ENCODE measurements around the gene ERLEC1.
"Not testable (repeated sequence)": the region's sequence is repeated elsewhere in the genome, so short reads cannot be mapped to it uniquely, and the experiment has no call there.

ERLEC1 gene

DNA sequence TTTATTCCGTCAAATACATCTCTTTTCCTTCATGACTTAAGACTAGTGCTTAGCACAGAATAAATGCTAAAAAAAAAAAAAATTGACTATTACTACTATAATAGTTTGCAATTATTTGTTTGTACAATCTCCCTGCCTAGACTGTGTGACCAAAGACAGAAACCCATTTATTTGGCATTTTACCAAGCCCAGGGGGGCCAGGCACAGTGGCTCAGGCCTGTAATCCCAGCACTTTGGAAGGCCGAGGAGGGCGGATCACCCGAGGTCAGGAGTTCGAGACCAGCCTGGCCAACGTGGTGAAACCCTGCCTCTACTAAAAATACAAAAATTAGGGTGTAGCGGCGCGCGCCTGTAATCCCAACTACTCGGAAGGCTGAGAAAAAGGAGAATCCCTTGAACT lies 1.5 kb upstream of the ERLEC1 start:
- no peak for DNase-seq

GRCh38 chr2:53786352-53786704 lies 516 bp upstream of the ERLEC1 start:
- DNase-seq, result peak; percentile 23 to 38

GRCh38 chr2:53787614-53788289 lies 908 bp downstream of the ERLEC1 start:
- DNase-seq, result no peak

- DNase-seq, result no peak
Observed at GRCh38 chr2:53793261-53793660, 6.4 kb downstream of the ERLEC1 start.

DNA sequence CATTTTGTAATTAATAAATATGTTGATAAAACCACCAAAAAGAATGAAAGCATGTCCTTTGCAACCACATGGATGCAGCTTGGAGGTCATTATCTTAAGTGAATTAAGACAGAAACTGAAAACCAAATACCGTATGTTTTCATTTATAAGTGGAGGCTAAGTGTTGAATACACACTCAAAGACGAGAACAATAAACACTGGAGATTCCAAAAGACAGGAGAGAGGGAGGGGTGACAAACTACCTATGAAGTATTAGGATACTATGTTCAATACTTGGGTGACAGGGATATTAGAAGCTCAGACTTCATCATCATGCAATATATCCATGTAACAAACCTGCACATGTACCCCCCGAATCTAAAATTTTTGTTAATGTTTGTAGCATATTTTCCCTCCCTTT lies 7.0 kb downstream of the ERLEC1 start:
- no peak for DNase-seq

DNA sequence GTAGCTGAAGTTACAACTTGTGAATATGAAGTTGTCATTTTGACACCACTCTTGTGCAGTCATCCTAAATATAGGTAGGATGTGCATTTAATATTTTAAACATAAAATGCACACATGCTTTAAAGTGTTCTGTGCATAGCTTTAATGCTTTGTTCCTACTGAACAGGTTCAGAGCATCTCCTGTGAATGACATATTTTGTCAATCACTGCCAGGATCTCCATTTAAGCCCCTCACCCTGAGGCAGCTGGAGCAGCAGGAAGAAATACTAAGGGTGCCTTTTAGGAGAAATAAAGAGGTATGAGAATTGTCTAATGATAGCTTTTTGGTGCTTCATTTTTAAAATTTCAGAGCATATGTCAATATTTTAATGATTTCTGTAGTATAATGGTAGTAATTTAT lies 14.7 kb downstream of the ERLEC1 start:
- DNase-seq, result no peak

- no peak for DNase-seq
Observed at GRCh38 chr2:53802617-53803151, 15.8 kb downstream of the ERLEC1 start.

GRCh38 chr2:53811601-53812000 lies 24.8 kb downstream of the ERLEC1 start:
- no peak for DNase-seq

- no peak for DNase-seq
Observed at GRCh38 chr2:53813151-53813550, 26.3 kb downstream of the ERLEC1 start.

GRCh38 chr2:53818854-53819435 lies 32.1 kb downstream of the ERLEC1 start:
- DNase-seq, result no peak

DNA sequence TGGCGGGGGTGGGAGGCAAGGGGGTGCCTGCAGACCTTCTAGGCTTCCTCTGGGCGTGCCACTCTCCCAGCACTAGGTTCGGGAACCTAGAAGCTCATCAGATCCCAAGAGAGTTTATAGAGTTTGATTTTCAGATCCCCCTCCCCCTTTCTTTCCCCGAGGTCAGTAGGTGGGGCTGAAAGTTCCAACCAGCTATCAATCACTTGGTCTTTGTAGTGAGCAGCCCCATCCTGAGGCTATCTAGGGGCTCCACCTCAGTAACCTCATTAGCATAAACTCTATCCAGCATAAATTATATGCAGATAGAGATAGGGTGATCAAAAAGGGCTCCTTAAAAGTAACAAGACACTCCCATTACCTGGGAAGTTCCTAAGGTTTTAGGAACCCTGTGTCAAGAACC lies 32.8 kb downstream of the ERLEC1 start:
- DNase-seq, result no peak

DNA sequence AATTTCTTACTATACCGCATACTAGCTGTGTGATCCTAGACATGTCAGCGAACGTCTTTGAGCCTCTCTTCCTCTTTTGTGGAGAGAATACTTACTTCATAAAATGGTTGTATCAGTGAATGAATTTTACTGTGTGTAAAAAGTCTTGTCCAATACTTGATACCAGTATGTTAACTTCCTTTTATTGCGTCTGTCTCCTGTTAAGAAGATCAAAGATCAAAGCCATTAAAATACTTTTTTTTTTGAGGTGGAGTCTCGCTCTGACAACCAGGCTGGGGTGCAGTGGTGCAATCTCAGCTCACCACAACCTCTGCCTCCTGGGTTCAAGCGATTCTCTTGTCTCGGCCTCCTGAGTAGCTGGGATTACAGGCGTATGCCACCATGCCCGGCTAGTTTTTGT lies 33.2 kb downstream of the ERLEC1 start:
- DNase-seq, result no peak

DNA sequence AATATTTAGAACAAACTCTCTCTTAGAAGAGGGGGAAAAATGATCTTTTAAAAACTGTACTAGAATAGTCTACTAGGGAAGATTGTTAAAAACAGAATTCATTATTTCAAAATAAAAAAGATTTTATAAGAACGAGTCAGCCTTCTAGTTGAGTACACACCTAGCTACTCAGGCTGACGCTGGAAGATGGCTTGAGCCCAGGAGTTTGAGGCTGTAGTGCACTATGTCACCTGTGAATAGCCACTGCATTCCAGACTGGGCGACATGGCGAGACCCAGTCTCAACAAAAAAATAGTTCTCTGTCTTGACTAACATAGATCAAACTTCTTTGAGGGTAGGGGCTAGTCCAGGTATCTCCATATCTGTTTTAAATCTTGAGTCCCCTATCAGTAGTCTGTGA lies 33.9 kb downstream of the ERLEC1 start:
- no peak for DNase-seq

DNA sequence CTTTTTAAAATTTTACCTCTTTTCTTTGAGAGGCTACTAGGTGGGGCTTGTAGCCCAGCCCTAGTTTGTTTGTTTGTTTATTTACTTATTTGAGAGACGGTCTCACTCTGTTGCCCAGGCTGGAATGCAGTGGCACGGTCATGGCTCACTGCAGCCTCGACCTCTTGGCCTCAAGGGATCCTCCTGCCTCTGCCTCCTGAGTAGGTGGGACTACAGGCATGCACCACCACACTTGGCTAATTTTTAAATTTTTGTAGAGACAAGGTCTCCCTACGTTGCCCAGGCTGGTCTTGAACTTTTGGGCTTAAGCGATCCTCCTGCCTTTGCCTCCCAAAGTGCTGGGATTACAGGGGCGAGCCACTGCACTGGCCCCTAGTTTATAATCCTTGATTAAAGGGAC lies 35.0 kb downstream of the ERLEC1 start:
- DNase-seq, result no peak

GRCh38 chr2:53823639-53824038 lies 36.8 kb downstream of the ERLEC1 start:
- peak in 1 of 2 donors; percentile 34 for DNase-seq

DNA sequence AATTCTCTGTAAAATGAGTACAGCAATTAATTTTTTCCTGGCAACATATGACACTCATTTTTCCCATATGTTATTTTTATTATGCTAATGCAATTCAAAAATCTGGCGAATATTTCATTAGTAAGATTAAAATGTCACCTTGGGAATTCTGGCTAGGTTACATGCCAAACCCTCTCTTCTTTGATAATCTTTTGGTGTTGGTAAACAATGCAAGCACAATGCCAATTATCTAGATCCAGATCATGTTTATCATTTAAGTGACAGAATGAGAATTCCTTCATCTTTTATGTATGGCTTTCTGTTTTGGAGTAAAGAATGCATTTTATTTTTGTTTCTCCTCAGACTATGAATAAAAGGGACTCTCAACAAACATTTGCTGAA lies 39.2 kb downstream of the ERLEC1 start:
- DNase-seq, result no peak

- DNase-seq, result no peak
Observed at GRCh38 chr2:53826587-53827397, 39.9 kb downstream of the ERLEC1 start.

DNA sequence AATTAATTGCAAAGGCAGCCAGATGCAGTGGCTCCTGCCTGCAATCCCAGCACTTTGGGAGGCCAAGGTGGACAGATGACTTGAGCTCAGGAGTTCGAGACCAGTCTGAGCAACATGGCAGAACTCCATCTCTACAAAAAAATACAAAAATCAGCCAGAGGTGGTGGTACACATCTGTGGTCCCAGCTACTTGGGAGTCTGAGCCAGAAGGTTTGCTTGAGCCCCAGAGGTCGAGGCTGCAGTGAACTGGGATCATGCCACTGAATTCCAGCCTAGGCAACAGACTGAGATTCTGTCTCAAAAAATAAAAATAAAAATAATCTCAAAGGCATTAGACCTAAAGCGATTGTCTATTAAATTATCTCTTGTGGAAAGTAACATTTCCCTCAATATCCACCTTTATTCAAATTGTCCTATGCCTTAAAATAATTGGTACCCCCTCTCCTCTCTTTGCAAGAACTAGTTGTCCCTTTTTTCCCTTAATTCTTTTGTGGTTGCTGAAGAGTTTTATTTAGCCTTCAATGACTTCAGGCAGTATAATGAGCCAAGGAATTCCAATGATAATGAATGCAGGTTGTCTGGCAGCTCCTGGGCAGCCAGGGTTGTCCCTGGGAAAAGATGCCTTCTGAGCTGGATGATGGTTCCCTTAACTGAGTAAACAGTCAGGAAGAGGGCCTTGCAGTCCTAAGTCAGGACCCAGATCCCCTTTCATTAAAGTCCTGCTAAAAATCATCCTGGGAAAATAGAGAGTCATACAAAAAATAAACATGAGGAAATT lies 40.7 kb downstream of the ERLEC1 start:
- no peak for DNase-seq

GRCh38 chr2:53828331-53828730 lies 41.5 kb downstream of the ERLEC1 start:
- DNase-seq, result no peak

DNA sequence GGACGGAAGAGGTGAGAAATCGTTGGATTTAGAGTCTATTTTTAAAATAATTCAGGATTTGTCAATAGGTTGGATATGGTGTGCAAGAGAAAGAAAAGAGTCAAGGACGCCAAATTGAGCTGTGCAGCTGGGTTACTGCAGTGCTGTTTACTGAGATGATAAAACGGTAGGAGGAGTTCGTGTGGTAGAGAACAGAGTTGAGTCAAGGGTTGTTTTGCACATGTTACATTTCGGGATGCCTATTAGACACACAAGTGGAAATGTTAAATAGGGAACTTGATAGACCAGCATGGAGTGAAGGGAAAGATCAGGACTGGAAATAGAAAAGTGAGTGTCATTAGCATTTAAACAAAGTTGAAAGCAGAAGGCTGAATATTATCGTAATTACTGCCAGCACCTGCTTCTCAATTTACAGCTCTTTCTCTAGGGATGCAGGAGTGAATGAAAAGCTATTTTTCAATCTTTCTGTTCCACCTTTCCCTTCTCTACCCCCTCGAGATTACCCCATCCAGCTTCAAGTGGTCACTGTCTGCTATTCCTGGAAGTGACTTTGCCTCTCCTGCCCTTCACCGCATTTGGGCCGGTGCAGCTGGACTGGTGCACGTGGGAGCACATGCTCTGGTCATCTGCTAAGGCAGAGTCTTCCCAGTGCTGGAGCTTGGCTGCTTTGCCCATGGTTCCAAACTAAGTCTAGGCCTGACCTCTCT lies 42.6 kb downstream of the ERLEC1 start:
- no peak for DNase-seq

GRCh38 chr2:53829980-53830290 lies 43.1 kb downstream of the ERLEC1 start:
- DNase-seq, result not testable (repeated sequence)

DNA sequence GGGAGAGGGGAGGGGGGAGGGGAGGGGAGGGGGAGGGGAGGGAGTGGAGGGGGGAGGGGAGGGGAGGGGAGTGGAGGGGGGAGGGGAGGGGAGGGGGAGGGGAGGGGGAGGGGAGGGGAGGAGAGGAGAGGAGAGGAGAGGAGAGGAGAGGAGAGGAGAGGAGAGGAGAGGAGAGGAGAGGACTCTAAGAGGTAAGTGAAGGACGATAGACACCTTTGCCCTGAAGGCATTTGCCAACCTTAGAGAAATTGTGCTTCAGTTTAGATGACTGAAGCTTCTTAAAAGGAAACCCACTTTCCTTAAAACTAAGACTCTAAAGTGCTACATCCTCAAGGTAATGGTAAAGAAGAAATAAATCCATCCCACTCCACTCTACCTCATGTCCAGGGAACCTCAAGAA lies 53.7 kb downstream of the ERLEC1 start:
- no peak for DNase-seq

- not testable (repeated sequence) for DNase-seq
Observed at GRCh38 chr2:53841651-53842050, 54.8 kb downstream of the ERLEC1 start.
